Suprapubic skin (tissue), 4 donors: ENCODE results near the gene CADM2. TPM values are rescaled to one million over a fixed set of nuclear protein-coding genes. Genes with fewer than 3 reads are reported as not detected.

Experiments
- DNase-seq, 2 donors: peaks; one replicate each; pipeline ENCODE4 v3.0.0-alpha.2; 2019; ENCODE audit warnings: low spot score in 2 of 2
- H3K27ac ChIP-seq: fragments of 200-600 bp; sonication (generic); one replicate; pipeline ENCODE4 v1.5.1; 2019
- H3K27me3 ChIP-seq: fragments of 200-600 bp; sonication (generic); one replicate; pipeline ENCODE4 v1.5.1; 2019
- H3K36me3 ChIP-seq: fragments of 200-600 bp; sonication (generic); one replicate; pipeline ENCODE4 v1.5.1; 2019
- H3K4me1 ChIP-seq: fragments of 200-600 bp; sonication (generic); one replicate; pipeline ENCODE4 v1.5.1; 2019
- H3K4me3 ChIP-seq: fragments of 200-600 bp; sonication (generic); one replicate; pipeline ENCODE4 v1.5.1; 2019; ENCODE audit warnings: mild to moderate bottlenecking
- H3K9me3 ChIP-seq: fragments of 200-600 bp; sonication (generic); one replicate; pipeline ENCODE4 v1.5.1; 2019
- EP300 ChIP-seq: sonication (generic); formaldehyde crosslinking; IDR thresholded peaks from one replicate; pipeline ENCODE4 v1.6.1; 2017; ENCODE audit warnings: antibody characterized with exemption
- POLR2A ChIP-seq, 2 donors: fragments of 450-650 bp; IDR thresholded peaks; one replicate each; pipeline ENCODE4 v1.6.1; 2017; ENCODE audit warnings: antibody characterized with exemption in 2 of 2, mild to moderate bottlenecking in 2 of 2, moderate library complexity in 2 of 2
- POLR2AphosphoS5 ChIP-seq, 3 donors: sonication (generic); formaldehyde crosslinking; IDR thresholded peaks; one replicate each; pipeline ENCODE4 v1.6.1; 2017; ENCODE audit warnings: antibody characterized with exemption in 3 of 3
- WGBS: methylation state at CpG from one replicate; pipeline ENCODE4 v1.1.5; 2018; 5-methylcytosine and 5-hydroxymethylcytosine counted together
- total RNA-seq, 4 donors: library from RNA; depleted of rRNA; stranded (reverse); fragments of >200 nt; gene quantifications; one replicate each; pipeline ENCODE4 v1.1.0, GENCODE V29; 2016
- TF ChIP-seq, protein P1 (sequence below), 2 donors: fragments of 200-600 bp in 1 of 2; fragments of 450-650 bp in 1 of 2; sonication (generic) in 1 of 2; IDR thresholded peaks; one replicate each; pipeline ENCODE4 v1.5.1; 2016 to 2019; ENCODE audit warnings: antibody characterized with exemption in 2 of 2, mild to moderate bottlenecking in 1 of 2, moderate library complexity in 1 of 2

CADM2 gene
- total RNA-seq, 4 donors from 2014 or later: 0.68 to 2.8 (median 1.4) TPM

DNA sequence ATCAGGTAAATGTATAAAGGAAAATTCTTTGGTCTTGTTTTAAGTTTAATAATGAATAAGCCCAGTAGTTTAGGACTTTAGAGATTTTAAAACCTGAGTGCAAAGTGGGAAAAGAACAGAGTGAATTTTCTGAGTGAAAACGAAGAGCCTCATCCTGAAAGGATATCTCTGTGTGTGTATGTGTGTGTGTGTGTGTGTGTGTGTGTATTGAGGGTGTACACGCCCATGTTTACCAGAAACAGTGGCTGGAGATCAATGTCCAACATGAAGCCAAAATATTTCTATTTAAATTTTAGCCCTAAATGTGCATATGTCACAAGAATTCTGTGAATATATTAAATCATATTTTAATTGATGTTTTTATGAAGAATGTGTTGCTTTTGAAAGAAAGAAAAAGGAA lies 549.9 kb downstream of the CADM2 start:
- H3K36me3 ChIP-seq: no peaks in the 10 kb centered on the region
- no peaks in the 10 kb centered on the region for H3K9me3 ChIP-seq
- no peak overlapping the region for H3K4me3 ChIP-seq
- H3K4me1 ChIP-seq: no peaks in the 10 kb centered on the region
- H3K27me3 ChIP-seq: no peaks in the 10 kb centered on the region
- H3K27ac ChIP-seq: no peak overlapping the region
- whole genome bisulfite sequencing: 63% methylated on average over 2 of the region's 2 CpGs
- DNase-seq: no peak
- TF ChIP-seq EP300: no peak
- TF ChIP-seq, protein P1, sequence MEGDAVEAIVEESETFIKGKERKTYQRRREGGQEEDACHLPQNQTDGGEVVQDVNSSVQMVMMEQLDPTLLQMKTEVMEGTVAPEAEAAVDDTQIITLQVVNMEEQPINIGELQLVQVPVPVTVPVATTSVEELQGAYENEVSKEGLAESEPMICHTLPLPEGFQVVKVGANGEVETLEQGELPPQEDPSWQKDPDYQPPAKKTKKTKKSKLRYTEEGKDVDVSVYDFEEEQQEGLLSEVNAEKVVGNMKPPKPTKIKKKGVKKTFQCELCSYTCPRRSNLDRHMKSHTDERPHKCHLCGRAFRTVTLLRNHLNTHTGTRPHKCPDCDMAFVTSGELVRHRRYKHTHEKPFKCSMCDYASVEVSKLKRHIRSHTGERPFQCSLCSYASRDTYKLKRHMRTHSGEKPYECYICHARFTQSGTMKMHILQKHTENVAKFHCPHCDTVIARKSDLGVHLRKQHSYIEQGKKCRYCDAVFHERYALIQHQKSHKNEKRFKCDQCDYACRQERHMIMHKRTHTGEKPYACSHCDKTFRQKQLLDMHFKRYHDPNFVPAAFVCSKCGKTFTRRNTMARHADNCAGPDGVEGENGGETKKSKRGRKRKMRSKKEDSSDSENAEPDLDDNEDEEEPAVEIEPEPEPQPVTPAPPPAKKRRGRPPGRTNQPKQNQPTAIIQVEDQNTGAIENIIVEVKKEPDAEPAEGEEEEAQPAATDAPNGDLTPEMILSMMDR (IDR thresholded peaks at IDR 0.05): no peak
- no peak for TF ChIP-seq POLR2AphosphoS5 (IDR thresholded peaks at IDR 0.05)

DNA sequence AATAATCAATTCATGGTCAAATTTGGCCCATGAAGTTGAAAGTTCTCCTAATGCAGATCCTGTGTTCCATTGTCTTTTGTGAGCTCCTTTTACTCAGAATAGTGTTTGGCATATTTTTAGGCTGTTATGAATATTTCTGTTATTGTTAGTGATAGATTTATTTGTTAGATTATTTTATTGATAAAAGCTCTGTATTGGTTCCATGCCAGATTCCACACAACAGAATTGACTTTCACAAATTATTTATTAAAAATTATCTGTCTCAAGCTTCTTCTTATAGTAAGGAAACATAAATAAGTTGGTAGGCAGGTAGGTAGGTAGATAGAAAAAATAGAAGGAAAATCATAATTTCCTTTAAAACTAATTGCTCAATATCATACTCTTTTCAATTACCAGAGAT lies 557.4 kb downstream of the CADM2 start:
- no peaks in the 10 kb centered on the region for H3K36me3 ChIP-seq
- no peaks in the 10 kb centered on the region for H3K27me3 ChIP-seq
- H3K27ac ChIP-seq: no peak overlapping the region
- DNase-seq: no peak
- H3K4me1 ChIP-seq: no peaks in the 10 kb centered on the region
- H3K9me3 ChIP-seq: no peaks in the 10 kb centered on the region
- TF ChIP-seq EP300 (no peak), POLR2AphosphoS5 (IDR thresholded peaks at IDR 0.05) (no peak), POLR2A (IDR thresholded peaks at IDR 0.05) (no peak)
- TF ChIP-seq, protein P1 (IDR thresholded peaks at IDR 0.05): no peak
- H3K4me3 ChIP-seq: no peak overlapping the region

- H3K4me3 ChIP-seq: no peak overlapping the region
- no peaks in the 10 kb centered on the region for H3K9me3 ChIP-seq
- no peaks in the 10 kb centered on the region for H3K27me3 ChIP-seq
- TF ChIP-seq POLR2A (IDR thresholded peaks at IDR 0.05) (no peak), POLR2AphosphoS5 (IDR thresholded peaks at IDR 0.05) (no peak), EP300 (no peak)
- TF ChIP-seq, protein P1 (IDR thresholded peaks at IDR 0.05): no peak
- DNase-seq: no peak
- WGBS: 95% methylated on average over 1 of the region's 1 CpG
- H3K4me1 ChIP-seq: no peaks in the 10 kb centered on the region
- no peak overlapping the region for H3K27ac ChIP-seq
- no peaks in the 10 kb centered on the region for H3K36me3 ChIP-seq
Measured at GRCh38 chr3:85524104-85524503, 565.3 kb downstream of the CADM2 start.

- no peaks in the 10 kb centered on the region for H3K27me3 ChIP-seq
- H3K27ac ChIP-seq: no peak overlapping the region
- DNase-seq: no peak
- no peak for TF ChIP-seq POLR2AphosphoS5 (IDR thresholded peaks at IDR 0.05)
- TF ChIP-seq, protein P1 (IDR thresholded peaks at IDR 0.05): no peak
- TF ChIP-seq POLR2A (IDR thresholded peaks at IDR 0.05): no peak
- no peak for TF ChIP-seq EP300
- WGBS: 33% methylated on average over 1 of the region's 1 CpG
- H3K4me3 ChIP-seq: no peak overlapping the region
- no peaks in the 10 kb centered on the region for H3K36me3 ChIP-seq
- no peaks in the 10 kb centered on the region for H3K9me3 ChIP-seq
- no peaks in the 10 kb centered on the region for H3K4me1 ChIP-seq
Measured at GRCh38 chr3:85525264-85525663, 566.5 kb downstream of the CADM2 start.

DNA sequence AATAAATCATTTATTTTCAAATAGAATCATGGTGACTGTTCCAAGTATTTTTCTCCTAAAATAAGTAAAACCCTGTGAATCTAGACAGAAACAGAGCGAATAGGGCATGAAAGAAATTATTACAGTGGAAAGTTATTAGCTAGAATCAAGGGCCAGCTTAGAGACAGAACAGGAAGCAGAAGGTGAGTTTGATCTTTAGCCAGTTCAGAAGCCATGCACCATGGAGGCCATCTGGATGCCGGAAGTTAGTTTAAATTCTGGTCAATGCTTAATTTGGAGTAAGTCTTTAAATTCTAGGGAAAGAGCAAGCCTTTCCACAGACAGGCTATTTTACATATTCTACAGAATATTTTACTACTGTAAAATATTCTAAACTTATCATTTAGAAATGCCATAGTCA lies 574.8 kb downstream of the CADM2 start:
- H3K36me3 ChIP-seq: no peaks in the 10 kb centered on the region
- 85% methylated on average over 2 of the region's 2 CpGs for WGBS
- H3K4me1 ChIP-seq: no peaks in the 10 kb centered on the region
- no peak overlapping the region for H3K4me3 ChIP-seq
- no peak overlapping the region for H3K27ac ChIP-seq
- DNase-seq: no peak
- no peaks in the 10 kb centered on the region for H3K27me3 ChIP-seq
- TF ChIP-seq, protein P1 (IDR thresholded peaks at IDR 0.05): no peak
- TF ChIP-seq POLR2A (IDR thresholded peaks at IDR 0.05): no peak
- H3K9me3 ChIP-seq: no peaks in the 10 kb centered on the region
